Parathyroid adenoma (tissue), 2 donors: ENCODE measurements around the gene GMEB1.
A peak's percentile ranks its signal among the peaks of the same experiment; 100 is the strongest.

ENCODE experiments used
- H2AFZ ChIP-seq: fragments of 300-600 bp; sonication (generic); one replicate; pipeline ENCODE4 v1.7.0; 2017; ENCODE audit warnings: antibody characterized with exemption, mild to moderate bottlenecking
- H3K27ac ChIP-seq: fragments of 300-600 bp; sonication (generic); one replicate; pipeline ENCODE4 v1.7.0; 2017
- H3K27me3 ChIP-seq: fragments of 300-600 bp; sonication (generic); one replicate; pipeline ENCODE4 v1.7.0; 2017; ENCODE audit warnings: low read length; ENCODE audit not compliant: control insufficient read depth, insufficient read depth
- H3K36me3 ChIP-seq: fragments of 300-600 bp; sonication (generic); one replicate; pipeline ENCODE4 v1.7.0; 2017; ENCODE audit warnings: low read length; ENCODE audit not compliant: control insufficient read depth, insufficient read depth
- H3K4me1 ChIP-seq: fragments of 300-600 bp; sonication (generic); one replicate; pipeline ENCODE4 v1.7.0; 2017; ENCODE audit warnings: control low read depth
- H3K4me2 ChIP-seq: fragments of 300-600 bp; sonication (generic); one replicate; pipeline ENCODE4 v1.7.0; 2017; ENCODE audit warnings: low read length
- H3K4me3 ChIP-seq: fragments of 300-600 bp; sonication (generic); one replicate; pipeline ENCODE4 v1.7.0; 2017; ENCODE audit warnings: low read depth, low read length
- H3K79me2 ChIP-seq: fragments of 300-600 bp; sonication (generic); one replicate; pipeline ENCODE4 v1.7.0; 2017; ENCODE audit warnings: control low read depth
- H3K9ac ChIP-seq: fragments of 300-600 bp; sonication (generic); one replicate; pipeline ENCODE4 v1.7.0; 2017; ENCODE audit warnings: mild to moderate bottlenecking
- H3K9me3 ChIP-seq: fragments of 300-600 bp; sonication (generic); one replicate; pipeline ENCODE4 v1.7.0; 2017; ENCODE audit warnings: low read length; ENCODE audit not compliant: control insufficient read depth
- TF ChIP-seq, protein P1 (sequence below): fragments of 300-600 bp; sonication (generic); IDR thresholded peaks from one replicate; pipeline ENCODE4 v1.7.0; 2017; ENCODE audit warnings: antibody characterized with exemption, mild to moderate bottlenecking
- donor health status: primary hyperparathyroidism.

The GMEB1 gene

DNA sequence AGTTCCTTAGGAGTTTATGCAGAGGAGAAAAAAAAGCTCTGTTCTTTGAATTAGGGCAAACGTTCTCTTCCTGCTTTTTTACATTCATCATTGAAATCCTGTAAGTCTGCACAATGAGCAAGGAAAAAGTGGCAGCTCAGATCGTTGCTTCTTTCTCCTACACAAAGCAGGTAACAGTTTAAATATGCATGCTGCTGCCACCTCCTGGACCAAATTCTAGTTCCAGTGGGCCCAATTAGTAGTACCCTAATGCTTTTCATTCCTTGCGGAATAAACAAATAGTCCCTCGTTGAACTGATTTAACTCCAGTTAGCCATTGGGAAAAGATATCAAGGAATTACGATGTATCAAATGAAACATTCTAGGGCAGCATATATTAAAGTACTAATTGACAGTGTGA is 88.3 kb downstream of the GMEB1 start:
- Histone ChIP-seq H2AFZ (no peak overlapping the region), H3K36me3 (no peaks in the 10 kb centered on the region), H3K9ac (no peak overlapping the region), H3K9me3 (no peaks in the 10 kb centered on the region), H3K4me1 (peaks cover 3% of the 10 kb centered on the region), H3K27me3 (no peaks in the 10 kb centered on the region), H3K27ac (no peak overlapping the region), H3K4me3 (no peak overlapping the region), H3K79me2 (peaks cover 33% of the 10 kb centered on the region), H3K4me2 (no peak overlapping the region)
- TF ChIP-seq, protein P1, sequence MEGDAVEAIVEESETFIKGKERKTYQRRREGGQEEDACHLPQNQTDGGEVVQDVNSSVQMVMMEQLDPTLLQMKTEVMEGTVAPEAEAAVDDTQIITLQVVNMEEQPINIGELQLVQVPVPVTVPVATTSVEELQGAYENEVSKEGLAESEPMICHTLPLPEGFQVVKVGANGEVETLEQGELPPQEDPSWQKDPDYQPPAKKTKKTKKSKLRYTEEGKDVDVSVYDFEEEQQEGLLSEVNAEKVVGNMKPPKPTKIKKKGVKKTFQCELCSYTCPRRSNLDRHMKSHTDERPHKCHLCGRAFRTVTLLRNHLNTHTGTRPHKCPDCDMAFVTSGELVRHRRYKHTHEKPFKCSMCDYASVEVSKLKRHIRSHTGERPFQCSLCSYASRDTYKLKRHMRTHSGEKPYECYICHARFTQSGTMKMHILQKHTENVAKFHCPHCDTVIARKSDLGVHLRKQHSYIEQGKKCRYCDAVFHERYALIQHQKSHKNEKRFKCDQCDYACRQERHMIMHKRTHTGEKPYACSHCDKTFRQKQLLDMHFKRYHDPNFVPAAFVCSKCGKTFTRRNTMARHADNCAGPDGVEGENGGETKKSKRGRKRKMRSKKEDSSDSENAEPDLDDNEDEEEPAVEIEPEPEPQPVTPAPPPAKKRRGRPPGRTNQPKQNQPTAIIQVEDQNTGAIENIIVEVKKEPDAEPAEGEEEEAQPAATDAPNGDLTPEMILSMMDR: peak; percentile 9

DNA sequence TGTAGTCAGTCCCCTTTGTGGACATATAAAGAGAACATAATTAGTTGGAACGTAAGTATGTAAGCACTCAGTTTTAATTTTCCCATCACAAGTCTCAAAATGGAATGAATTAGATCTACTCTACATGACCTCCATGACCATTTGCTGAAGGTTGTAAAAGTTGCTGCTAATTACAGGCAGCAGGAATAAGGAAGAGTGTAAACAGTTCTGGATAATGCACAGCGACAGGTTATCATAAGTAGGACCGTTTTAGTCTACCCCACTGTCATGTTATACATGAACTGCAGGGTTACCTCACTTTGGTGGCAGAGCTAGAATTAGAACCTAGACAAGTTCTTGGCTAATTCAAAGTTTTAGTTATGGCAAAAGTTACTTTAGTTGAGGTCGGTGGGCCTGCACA is 89.8 kb downstream of the GMEB1 start:
- H3K9ac ChIP-seq: no peak overlapping the region
- H3K9me3 ChIP-seq: no peaks in the 10 kb centered on the region
- peaks cover 3% of the 10 kb centered on the region for H3K4me1 ChIP-seq
- no peak overlapping the region for H3K4me3 ChIP-seq
- H3K4me2 ChIP-seq: no peak overlapping the region
- H3K79me2 ChIP-seq: peaks cover 24% of the 10 kb centered on the region
- no peak overlapping the region for H3K27ac ChIP-seq
- TF ChIP-seq, protein P1: no peak
- H3K27me3 ChIP-seq: no peaks in the 10 kb centered on the region
- no peaks in the 10 kb centered on the region for H3K36me3 ChIP-seq
- H2AFZ ChIP-seq: no peak overlapping the region

DNA sequence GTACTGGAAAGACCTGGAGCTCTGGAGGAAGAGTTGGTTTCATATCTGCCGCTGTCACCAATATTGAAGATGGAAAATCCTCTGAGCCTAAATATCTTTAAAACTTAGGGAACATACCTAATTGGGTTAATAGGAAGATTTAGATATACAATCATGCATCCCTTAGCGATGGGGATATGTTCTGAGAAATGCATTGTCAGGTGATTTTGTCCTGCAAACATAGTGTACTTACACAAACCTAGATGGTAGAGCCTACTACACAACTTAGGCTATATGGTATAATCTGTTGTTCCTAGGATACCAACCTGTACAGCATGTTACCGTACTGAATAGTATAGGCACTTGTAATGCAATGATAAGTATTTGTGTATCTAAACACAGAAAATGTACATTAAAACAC is 90.7 kb downstream of the GMEB1 start:
- H3K79me2 ChIP-seq: peaks cover 18% of the 10 kb centered on the region
- H3K4me1 ChIP-seq: peaks cover 3% of the 10 kb centered on the region
- H3K9me3 ChIP-seq: no peaks in the 10 kb centered on the region
- H3K27me3 ChIP-seq: no peaks in the 10 kb centered on the region
- H3K9ac ChIP-seq: no peak overlapping the region
- H2AFZ ChIP-seq: no peak overlapping the region
- no peak overlapping the region for H3K4me3 ChIP-seq
- TF ChIP-seq, protein P1: no peak
- H3K4me2 ChIP-seq: no peak overlapping the region
- H3K36me3 ChIP-seq: no peaks in the 10 kb centered on the region
- no peak overlapping the region for H3K27ac ChIP-seq

DNA sequence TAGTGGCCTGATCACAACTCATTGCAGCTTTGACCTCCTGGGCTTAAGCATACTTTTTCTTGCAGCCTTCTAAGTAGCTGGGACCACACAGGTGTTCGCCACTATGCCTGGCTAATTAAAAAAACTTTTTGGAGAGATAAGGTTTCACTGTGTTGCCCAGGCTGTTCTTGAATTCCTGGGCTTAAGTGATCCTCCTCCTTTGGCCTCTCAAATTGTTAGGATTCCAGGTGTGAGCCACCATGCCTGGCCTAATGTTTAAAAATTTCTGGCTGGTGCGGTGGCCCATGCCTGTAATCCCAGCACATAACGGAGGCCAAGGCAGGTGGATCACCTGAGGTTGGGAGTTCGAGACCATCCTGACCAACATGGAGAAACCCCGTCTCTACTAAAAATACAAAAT is 92.6 kb downstream of the GMEB1 start:
- no peaks in the 10 kb centered on the region for H3K4me1 ChIP-seq

More for the DNA sequence above, 92.6 kb downstream of the GMEB1 start:
- Histone ChIP-seq H3K79me2 (peaks cover 20% of the 10 kb centered on the region), H3K4me3 (no peak overlapping the region), H3K9me3 (no peaks in the 10 kb centered on the region), H3K36me3 (no peaks in the 10 kb centered on the region), H3K9ac (no peak overlapping the region), H3K27me3 (no peaks in the 10 kb centered on the region), H3K27ac (no peak overlapping the region), H2AFZ (no peak overlapping the region), H3K4me2 (no peak overlapping the region)
- TF ChIP-seq, protein P1: no peak
